Measurements from ENCODE around the gene DHRS7B.

DNA sequence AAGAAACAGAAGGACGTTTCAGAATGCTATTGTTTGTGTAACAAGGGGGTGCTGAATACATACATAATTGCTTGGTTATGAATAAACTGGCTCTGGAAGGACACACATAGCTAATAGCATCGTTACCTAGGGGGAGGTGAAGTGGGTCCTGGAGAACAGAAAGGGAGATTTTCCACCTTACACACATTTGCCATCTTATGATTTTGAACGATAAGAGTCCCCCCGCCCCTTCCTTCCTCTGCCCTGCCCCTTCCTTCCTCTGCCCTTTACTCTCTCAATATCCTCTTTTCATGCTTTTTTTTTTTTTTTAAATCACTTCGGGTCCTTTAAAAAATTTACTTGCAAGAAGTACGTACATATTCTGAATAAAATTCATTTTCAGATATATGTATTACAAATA lies 902 bp upstream of the DHRS7B start:
- TF ChIP-seq CTCF (IDR thresholded peaks at IDR 0.05; ENCODE audit: low read depth, low read length, missing input control) (no peak), RAD21 (IDR thresholded peaks at IDR 0.05) (no peak), JUND (IDR thresholded peaks at IDR 0.05) (no peak), TAF1 (conservative IDR thresholded peaks at IDR 0.05) (no peak), MAX (IDR thresholded peaks at IDR 0.05) (no peak)
- TF ChIP-seq, protein P1, sequence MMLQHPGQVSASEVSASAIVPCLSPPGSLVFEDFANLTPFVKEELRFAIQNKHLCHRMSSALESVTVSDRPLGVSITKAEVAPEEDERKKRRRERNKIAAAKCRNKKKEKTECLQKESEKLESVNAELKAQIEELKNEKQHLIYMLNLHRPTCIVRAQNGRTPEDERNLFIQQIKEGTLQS (IDR thresholded peaks at IDR 0.05), result no peak

Data from liver (tissue), 3 donors.